ENCODE data around the gene OTOP2. TPM values are rescaled to one million over a fixed set of nuclear protein-coding genes. Genes with fewer than 3 reads are reported as not detected.

The OTOP2 gene
- total and polyA plus RNA-seq, 2 of the 8 experiments (the other 6 are each of a cell fraction or from before 2014, with no cell fraction given) = 0.23 TPM; not detected in 1

GRCh38 chr17:74951680-74952421, 27.8 kb downstream of the OTOP2 start:
- no peak overlapping the region; the same call in 1 of the 2 replicates for H2BK5ac ChIP-seq (ENCODE audit: low read depth, low read length)
- 0 out of 2 replicates have a peak overlapping the region, but pooled peaks have one; percentile 82 for H2AK5ac ChIP-seq (ENCODE audit: low read depth, low read length)
- H3K79me1 ChIP-seq (ENCODE audit: low read depth, low read length) = no peaks in the 10 kb centered on the region; the same call in 1 of the 2 replicates
- peaks cover 0 to 6% (median 0%) of the 10 kb centered on the region in 4 experiments; a peak in 1 of 7 replicates for H3K27me3 ChIP-seq (replicated peaks in 1 of 4; ENCODE audit: control insufficient read depth in 3 of 4, extremely low read depth in 1 of 4, insufficient read depth in 3 of 4, low read length in 3 of 4)
- ChIA-PET POLR2A (ENCODE audit: partially characterized antibody) (interaction anchor here (0.7 to 1.4 kb wide), 3 partner anchors 31 to 60 kb away, joined by 3 to 4 read pairs (median 3); partner anchors contain the start of gene MRPL58), CTCF (ENCODE audit: partially characterized antibody) (interaction anchor here (0.5 to 49.9 kb wide), 5 partner anchors 0 to 86 kb away, joined by 3 to 1072 read pairs (median 4); partner anchors contain the start of genes OTOP2, OTOP3 and USH1G)
- DNase-seq (ENCODE audit: low read depth in 1 of 2, low spot score in 2 of 2) = peak in 1 of 2 experiments; percentile 85
- no peak overlapping the region for H3K27ac ChIP-seq (ENCODE audit: low read depth, low read length)
- H2BK120ac ChIP-seq (replicated peaks; ENCODE audit: low read depth, low read length) = no peak overlapping the region
- H3K14ac ChIP-seq (ENCODE audit: insufficient read length) = no peak overlapping the region
- 0 out of 2 replicates have a peak overlapping the region, but pooled peaks have one; percentile 18 for H2BK20ac ChIP-seq (ENCODE audit: low read length)
- H3K23ac ChIP-seq (ENCODE audit: insufficient read length) = no peak overlapping the region
- no peak overlapping the region for H2AFZ ChIP-seq (ENCODE audit: low read length)
- H3K23me2 ChIP-seq (ENCODE audit: low read depth, low read length) = no peaks in the 10 kb centered on the region
- no peak overlapping the region for H4K5ac ChIP-seq (ENCODE audit: insufficient read length, low read depth, low read length)
- peak overlapping the region; percentile 68; the same call in 1 of the 2 replicates for H2BK12ac ChIP-seq (ENCODE audit: low read depth, low read length)
- peak overlapping the region; percentile 61; the same call in 1 of the 2 replicates for H2BK15ac ChIP-seq (ENCODE audit: low read length)
- no peak overlapping the region for H3K56ac ChIP-seq (replicated peaks; ENCODE audit: insufficient read length, low read depth, low read length)
- WGBS, 2 experiments (ENCODE audit: extremely low coverage in 1 of 2, insufficient coverage in 1 of 2, insufficient read length in 1 of 2, insufficient replicate concordance in 2 of 2, low coverage in 1 of 2, low lambda C conversion rate in 2 of 2, missing lambda C conversion rate in 1 of 2) = 85% methylated on average over 19 of the region's 32 CpGs; no CpG with 5 or more reads in 1 of the 2 experiments
- H3K9me3 ChIP-seq (ENCODE audit: insufficient read depth in 2 of 2, low read depth in 1 of 2, low read length in 1 of 2) = no peaks in the 10 kb centered on the region
- FAIRE-seq = no peak
- H3K18ac ChIP-seq (ENCODE audit: extremely low read depth, low read length) = peak overlapping the region; percentile 78
- no peak overlapping the region for H3K4ac ChIP-seq (replicated peaks; ENCODE audit: insufficient read length, low read depth, low read length)
- peaks cover 0 to 2% of the 10 kb centered on the region in 2 experiments for H4K20me1 ChIP-seq (replicated peaks in 1 of 2; ENCODE audit: control insufficient read depth in 1 of 2, insufficient read depth in 2 of 2, low read length in 2 of 2)
- no peak overlapping the region for H3K9ac ChIP-seq (replicated peaks in 1 of 4; ENCODE audit: extremely low read depth in 1 of 4, low read depth in 3 of 4, low read length in 3 of 4)
- no peak overlapping the region for H3K4me3 ChIP-seq (ENCODE audit: extremely low read depth in 1 of 4, insufficient read depth in 2 of 4, low read depth in 3 of 4, low read length in 4 of 4)
- H3K79me2 ChIP-seq (ENCODE audit: control insufficient read depth in 1 of 2, insufficient read depth in 2 of 2, low read length in 2 of 2) = no peaks in the 10 kb centered on the region
- no peaks in the 10 kb centered on the region for H3K36me3 ChIP-seq (ENCODE audit: control insufficient read depth in 2 of 4, insufficient read depth in 4 of 4, low read length in 3 of 4)
- H3K4me1 ChIP-seq (replicated peaks in 1 of 4; ENCODE audit: control insufficient read depth in 3 of 4, insufficient read depth in 4 of 4, low read length in 3 of 4) = peaks cover 0 to 5% (median 2%) of the 10 kb centered on the region in 4 experiments; a peak in 2 of 7 replicates
- H4K8ac ChIP-seq (ENCODE audit: extremely low read depth, insufficient read depth, low read length) = no peak overlapping the region
- no peak overlapping the region for H4K91ac ChIP-seq (replicated peaks; ENCODE audit: insufficient read length, low read length)
- TF ChIP-seq SIRT6 (IDR thresholded peaks at IDR 0.05; ENCODE audit: low read length) = no peak
- TF ChIP-seq E2F6 (IDR thresholded peaks at IDR 0.05) = no peak; the same call in 1 of the 2 replicates
- no peak for TF ChIP-seq BACH1 (IDR thresholded peaks at IDR 0.05; ENCODE audit: low read length)
- TF ChIP-seq SP4 (IDR thresholded peaks at IDR 0.05; ENCODE audit: low read length) = no peak
- TF ChIP-seq GABPA (IDR thresholded peaks at IDR 0.05; ENCODE audit: borderline replicate concordance, insufficient read depth, low read length) = no peak
- TF ChIP-seq JUN (IDR thresholded peaks at IDR 0.05; ENCODE audit: low read depth, low read length) = no peak
- no peak for TF ChIP-seq NRF1 (IDR thresholded peaks at IDR 0.05; ENCODE audit: low read depth, low read length)
- no peak for TF ChIP-seq CHD2 (IDR thresholded peaks at IDR 0.05; ENCODE audit: low read length)
- no peak for TF ChIP-seq TBP (IDR thresholded peaks at IDR 0.05; ENCODE audit: low read depth, low read length)
- H3K4me2 ChIP-seq (ENCODE audit: insufficient read depth in 1 of 2, low read depth in 2 of 2, low read length in 2 of 2) = no peak overlapping the region; a peak in 1 of 4 replicates
